HG02623 (cell line): ENCODE results near the gene PLXDC1.
A peak's percentile ranks its signal among the peaks of the same experiment; 100 is the strongest.

Source experiments
- ATAC-seq: cut with Tn5 transposase; IDR thresholded peaks from one replicate; pipeline ENCODE4 v1.9.1; 2021; ENCODE audit warnings: moderate library complexity; ENCODE audit not compliant: unreplicated experiment

The PLXDC1 gene

GRCh38 chr17:39158623-39159022 lies 7.2 kb upstream of the PLXDC1 start:
- no peak for ATAC-seq

DNA sequence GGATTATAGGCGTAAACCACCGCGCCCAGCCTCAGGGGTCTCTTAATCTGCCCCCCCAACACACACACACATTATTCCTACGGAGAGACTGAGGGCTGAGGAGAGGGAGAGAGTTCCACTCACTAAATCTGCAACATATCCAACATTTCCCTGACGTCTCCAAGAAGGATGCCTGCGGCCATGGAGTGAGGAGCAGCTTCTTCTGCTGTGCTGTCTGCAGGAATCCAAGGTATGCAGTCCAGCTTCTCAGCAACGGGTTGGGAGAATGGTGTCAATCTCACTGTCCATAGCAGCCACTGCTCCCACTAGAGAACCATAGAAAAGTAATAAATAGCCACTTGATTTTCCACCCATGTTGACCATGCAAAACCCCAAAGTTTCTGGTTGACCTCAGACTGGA lies 5.1 kb upstream of the PLXDC1 start:
- no peak for ATAC-seq

GRCh38 chr17:39155654-39156053 lies 4.2 kb upstream of the PLXDC1 start:
- ATAC-seq, result no peak

- ATAC-seq, result peak; percentile 31
These were observed 2.2 kb upstream of the PLXDC1 start for GRCh38 chr17:39153599-39154051.

GRCh38 chr17:39151943-39152818 lies 744 bp upstream of the PLXDC1 start:
- ATAC-seq, result no peak

DNA sequence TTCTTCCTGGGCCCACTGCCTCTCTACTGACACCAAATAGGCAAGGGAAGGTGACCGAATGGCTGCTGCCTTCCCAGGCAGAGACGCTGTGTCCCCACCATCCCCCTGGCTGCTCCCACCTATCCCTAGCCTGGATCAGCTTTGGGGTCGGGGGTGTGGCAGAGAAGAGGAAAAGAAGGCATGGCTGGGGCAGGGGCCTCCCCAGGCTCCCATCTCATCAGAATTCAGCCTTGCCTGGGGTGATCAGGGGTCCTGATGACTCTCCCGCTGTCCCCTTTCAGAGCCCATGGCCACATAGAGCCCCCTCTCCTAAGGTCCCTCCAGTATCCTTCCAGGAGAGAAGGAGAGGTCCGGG lies 665 bp downstream of the PLXDC1 start:
- ATAC-seq, result no peak

DNA sequence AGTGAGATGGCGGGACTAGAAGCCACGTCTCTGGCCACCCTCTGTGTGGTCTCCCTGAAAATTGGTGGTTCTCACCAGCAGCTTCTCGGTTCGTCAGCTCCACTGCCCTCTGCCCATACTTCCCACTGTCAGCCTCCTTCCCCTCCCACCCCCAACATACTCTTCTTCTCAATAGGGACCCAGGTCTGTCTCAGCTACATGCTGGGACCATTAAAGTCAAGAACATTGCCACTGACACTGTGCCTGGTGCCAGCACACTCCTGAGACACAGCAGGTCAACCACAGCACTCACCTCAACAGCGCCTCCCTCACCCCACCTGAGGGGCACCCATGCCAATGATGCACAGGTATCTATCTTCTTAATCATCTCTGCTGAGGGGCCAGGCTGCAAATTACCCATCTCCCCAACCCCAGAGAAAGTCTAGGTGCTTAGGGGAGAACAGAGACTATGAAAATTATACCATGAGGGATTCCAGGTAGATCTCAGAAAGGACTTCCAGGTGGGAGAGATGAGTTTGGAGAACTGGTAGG lies 1.3 kb downstream of the PLXDC1 start:
- ATAC-seq, result no peak

DNA sequence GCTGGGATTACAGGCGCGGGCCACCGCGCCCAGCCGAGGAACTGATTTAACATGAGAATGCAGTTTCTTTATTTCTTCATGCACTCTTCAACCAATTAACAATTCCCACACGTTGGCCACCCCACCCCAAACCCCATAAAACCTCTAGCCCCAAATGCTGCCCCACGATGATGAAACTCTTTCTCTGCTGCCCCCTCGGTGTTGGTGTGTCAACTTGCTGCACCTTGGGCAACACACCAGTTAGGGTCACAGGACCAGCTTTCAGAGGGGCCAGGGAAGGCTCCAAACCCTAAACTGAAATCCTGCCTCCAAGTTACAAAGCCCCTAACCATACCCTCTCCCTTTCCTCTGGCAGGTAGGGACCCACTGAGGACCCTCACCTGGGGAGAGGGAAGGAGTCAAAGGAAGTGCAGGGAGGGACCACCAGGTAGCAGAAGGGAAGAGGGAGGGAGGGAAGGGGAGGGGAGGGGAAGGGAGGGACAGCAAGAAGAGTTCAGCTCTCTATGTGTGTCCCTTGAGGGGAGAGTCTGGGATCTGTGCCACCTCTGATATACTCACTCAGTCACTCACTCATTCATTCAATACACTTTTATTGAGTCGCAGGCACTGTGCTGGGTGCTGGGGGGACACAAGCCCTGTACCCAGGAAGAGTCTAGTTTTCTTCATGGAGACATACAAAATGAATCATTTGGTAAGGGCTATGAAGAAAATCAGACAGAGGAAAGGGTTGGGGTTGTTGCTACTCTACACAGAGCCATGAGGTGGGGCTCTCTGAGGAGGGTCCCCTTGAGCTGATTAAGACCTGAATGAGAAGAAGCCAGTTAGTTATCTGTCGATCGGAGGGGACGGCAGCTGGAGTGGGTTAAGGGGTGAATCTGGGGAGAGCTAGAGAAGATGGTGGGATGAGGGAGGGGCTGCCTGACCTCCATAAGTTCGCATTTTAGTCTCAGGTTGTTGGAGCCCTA lies 3.9 kb downstream of the PLXDC1 start:
- ATAC-seq, result no peak

GRCh38 chr17:39146273-39146672 lies 5.2 kb downstream of the PLXDC1 start:
- ATAC-seq, result no peak

DNA sequence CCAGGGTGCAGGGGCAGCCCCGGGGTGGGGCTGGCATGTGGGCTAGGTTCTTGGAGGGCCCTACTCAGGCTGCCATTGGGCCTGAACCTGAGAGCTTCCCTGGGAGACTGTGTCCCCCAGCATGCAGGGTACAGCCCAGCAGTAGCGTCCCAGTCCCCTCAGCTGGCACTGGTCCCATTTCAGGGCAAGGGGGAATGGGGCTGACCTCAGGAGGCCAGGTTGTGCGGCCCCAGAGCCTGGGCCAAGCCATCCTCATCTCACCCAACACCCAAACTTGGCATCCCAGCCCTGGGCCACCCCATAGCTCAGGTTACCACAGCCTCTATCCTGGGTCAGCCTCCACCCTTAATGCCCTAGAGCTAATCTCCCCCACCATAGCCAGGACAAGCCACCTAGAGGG lies 6.3 kb downstream of the PLXDC1 start:
- ATAC-seq, result no peak

- no peak for ATAC-seq
These were observed 7.0 kb downstream of the PLXDC1 start for GRCh38 chr17:39144416-39144840.

DNA sequence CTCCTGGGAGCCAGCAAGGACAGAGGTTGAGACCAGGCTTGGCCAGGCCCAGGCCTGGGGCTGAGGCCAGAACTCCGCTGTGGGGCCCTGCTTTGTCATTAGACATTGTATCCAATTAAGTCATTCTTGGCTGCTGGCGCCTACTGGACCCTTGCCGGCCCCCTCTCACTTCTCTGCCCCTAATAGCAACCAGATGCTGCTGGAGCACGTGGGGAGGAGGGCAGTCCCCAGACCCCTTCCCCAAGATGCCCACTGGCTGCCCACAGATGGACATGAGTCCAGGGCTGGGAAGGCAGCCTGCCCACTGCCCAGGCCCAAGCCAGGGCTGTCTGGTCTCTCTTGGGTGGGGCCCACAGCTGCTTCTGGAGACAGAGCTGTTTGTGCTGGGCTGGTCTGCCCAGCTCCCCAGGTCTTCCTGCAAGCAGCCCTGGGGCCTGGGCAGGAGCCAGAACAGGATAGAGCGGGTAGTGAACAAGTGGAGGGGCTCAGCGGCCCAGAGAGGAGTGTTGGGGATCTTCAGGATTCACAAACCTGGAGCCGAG lies 7.8 kb downstream of the PLXDC1 start:
- ATAC-seq, result no peak

DNA sequence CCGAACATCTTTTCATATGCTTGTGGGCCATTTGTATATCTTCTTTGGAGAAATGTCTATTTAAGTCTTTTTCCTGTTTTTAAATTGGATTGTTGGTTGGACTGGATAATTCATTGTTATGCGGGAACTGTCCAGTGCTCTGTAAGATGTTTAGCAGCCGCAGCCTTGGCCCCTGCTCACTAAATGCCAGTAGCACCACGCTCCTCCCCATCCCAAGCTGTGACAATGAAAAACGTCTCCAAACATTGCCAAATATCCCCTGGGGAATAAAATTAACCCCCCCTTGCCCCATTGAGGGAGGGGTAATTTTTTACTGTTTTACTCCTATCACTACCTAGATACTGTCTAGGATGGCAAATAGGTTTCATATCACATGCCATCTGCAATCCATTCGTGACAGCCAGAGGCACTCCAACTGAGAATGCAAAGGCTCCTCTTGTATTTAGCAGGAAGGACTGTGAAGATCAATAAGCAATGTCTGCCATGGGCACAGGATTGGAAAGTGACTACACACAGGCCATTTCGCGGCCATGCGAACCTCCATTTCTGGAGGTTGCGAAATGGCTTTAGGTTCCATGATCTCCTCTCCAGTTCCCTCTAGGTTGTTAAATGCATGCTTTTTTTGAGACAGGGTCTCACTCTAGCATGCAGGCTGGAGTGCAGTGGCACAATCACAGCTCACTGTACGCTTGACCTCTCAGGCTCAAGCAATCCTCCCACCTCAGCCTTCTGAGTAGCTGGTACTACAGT lies 9.3 kb downstream of the PLXDC1 start:
- no peak for ATAC-seq

DNA sequence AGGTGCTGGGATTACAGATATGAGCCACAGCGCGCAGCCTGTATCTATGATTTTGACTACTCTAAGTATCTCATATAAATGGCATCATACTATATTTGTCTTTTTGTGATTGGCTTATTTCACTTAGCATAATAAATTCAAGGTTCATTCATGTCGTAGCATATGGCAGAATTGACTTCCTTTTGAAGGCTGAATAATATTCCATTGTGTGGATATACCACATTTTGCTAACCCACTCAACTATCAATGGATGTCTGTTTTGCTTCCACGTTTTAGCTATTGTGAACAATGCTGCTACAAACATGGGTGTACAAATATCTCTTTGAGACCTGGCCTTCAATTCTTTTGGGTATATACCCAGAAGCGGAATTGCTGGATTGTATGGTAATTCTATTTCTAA lies 10.1 kb downstream of the PLXDC1 start:
- ATAC-seq, result no peak

GRCh38 chr17:39139561-39139960 lies 11.9 kb downstream of the PLXDC1 start:
- ATAC-seq, result no peak

DNA sequence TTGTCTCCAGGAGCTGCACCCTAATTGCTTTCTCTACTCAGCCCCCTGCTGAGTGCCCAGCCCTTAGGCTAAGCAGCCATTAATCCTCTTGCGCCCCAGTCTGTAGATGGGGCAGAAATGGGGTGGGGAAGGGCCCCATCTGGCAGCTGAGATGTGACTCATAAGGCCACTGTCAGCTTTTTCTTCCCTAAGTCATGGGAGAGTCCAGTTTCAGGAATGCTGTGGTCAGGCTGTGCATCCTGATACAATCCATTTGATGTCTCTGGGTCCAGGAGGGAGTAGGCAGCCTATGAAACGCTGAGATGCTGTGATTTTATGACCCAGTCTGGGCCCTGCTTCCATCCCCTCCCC lies 12.3 kb downstream of the PLXDC1 start:
- no peak for ATAC-seq

DNA sequence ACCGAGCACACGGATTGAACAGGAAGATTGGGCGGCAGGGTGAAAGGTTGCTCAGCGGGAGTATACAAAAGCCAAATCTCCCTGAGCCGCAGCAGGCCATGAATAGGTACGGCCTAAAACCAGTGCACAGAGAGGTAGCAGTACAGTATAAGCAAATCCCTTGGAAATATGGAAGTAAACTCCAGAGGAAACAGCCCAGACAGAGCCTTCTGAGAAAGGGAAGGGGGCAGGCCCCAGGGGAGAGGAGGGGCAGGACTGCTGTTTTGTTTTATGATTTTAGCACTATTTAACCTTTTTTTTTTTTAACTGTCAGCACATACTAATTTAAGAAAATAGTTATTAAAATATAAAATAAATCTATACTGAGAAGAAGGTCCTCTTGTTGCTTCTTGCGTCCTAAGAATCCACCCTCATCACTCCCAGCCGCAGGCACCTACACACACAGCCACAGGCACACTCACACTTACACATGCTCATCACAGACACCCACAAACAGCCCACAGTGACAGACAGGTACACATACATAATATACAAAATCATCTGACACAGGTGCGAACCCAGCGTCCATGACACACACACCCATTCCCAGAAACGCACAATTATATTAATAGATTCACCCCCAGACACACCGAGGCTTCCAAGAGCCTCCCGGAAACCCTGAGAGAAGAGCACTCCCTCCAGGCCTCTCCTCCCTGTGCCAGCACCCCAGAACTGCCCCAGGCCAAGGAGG lies 12.8 kb downstream of the PLXDC1 start:
- ATAC-seq, result no peak

GRCh38 chr17:39134878-39135277 lies 16.6 kb downstream of the PLXDC1 start:
- ATAC-seq, result no peak

- no peak for ATAC-seq
These were observed 19.2 kb downstream of the PLXDC1 start for GRCh38 chr17:39132192-39132610.

GRCh38 chr17:39131616-39132015 lies 19.8 kb downstream of the PLXDC1 start:
- no peak for ATAC-seq
